Ishikawa (cell line): ENCODE measurements around the gene ZRANB1.

Experiments used
- CEBPB ChIP-seq: IDR thresholded peaks from 2 replicates; pipeline ENCODE4 v1.6.1; 2012
- CREB1 ChIP-seq: IDR thresholded peaks from 2 replicates; pipeline ENCODE4 v1.6.1; 2012; ENCODE audit warnings: low read depth
- EGR1 ChIP-seq: IDR thresholded peaks from 2 replicates; pipeline ENCODE4 v1.6.1; 2012
- EP300 ChIP-seq: IDR thresholded peaks from 2 replicates; pipeline ENCODE4 v1.6.1; 2012; ENCODE audit warnings: borderline replicate concordance
- FOXM1 ChIP-seq: IDR thresholded peaks from 2 replicates; pipeline ENCODE4 v1.6.1; 2012; ENCODE audit warnings: low read depth, borderline replicate concordance
- NFIC ChIP-seq: IDR thresholded peaks from 2 replicates; pipeline ENCODE4 v1.6.1; 2012
- RAD21 ChIP-seq: IDR thresholded peaks from 2 replicates; pipeline ENCODE4 v1.6.1; 2012; ENCODE audit warnings: low read depth
- TAF1 ChIP-seq: IDR thresholded peaks from 2 replicates; pipeline ENCODE4 v1.6.1; 2012; ENCODE audit warnings: low read depth, mild to moderate bottlenecking
- TCF12 ChIP-seq: IDR thresholded peaks from 2 replicates; pipeline ENCODE4 v1.6.1; 2012; ENCODE audit warnings: low read depth
- TEAD4 ChIP-seq: IDR thresholded peaks from 2 replicates; pipeline ENCODE4 v1.6.1; 2012
- YY1 ChIP-seq: IDR thresholded peaks from 2 replicates; pipeline ENCODE4 v1.6.1; 2012; ENCODE audit warnings: low read depth
- ZBTB7A ChIP-seq: IDR thresholded peaks from 2 replicates; pipeline ENCODE4 v1.6.1; 2012; ENCODE audit warnings: low read depth
- TF ChIP-seq, protein P1 (sequence below): IDR thresholded peaks from 2 replicates; pipeline ENCODE4 v1.6.1; 2012
- TF ChIP-seq, protein P2 (sequence below): IDR thresholded peaks from 2 replicates; pipeline ENCODE4 v1.6.1; 2012; ENCODE audit warnings: low read depth, mild to moderate bottlenecking
- TF ChIP-seq, protein P3 (sequence below): IDR thresholded peaks from 2 replicates; pipeline ENCODE4 v1.6.1; 2012

ZRANB1 gene

DNA sequence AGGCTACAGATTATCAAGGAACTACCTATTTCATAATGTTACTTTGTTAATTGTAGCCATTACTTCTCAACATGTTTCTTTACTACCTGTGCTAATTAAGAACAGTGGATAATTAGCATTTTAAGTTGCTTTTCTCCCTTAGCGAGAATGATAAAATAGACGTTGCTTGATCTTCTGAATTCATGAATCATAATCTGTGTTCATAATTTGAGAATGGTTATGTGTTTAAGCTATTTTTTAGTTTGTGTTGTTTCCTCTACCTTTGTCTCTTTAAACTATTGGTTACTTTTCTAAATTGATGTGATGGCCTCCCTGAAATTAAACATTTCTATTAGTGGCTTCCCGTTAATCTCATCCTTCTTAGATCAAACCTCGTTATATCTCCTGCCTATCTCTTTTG, at the start of gene ZRANB1:
TSS of gene ZRANB1 (plus strand) at position 301 of the 400 bp plus-strand sequence. CDS start 371 bp downstream, outside the sequence.
- no peak for TF ChIP-seq NFIC

DNA sequence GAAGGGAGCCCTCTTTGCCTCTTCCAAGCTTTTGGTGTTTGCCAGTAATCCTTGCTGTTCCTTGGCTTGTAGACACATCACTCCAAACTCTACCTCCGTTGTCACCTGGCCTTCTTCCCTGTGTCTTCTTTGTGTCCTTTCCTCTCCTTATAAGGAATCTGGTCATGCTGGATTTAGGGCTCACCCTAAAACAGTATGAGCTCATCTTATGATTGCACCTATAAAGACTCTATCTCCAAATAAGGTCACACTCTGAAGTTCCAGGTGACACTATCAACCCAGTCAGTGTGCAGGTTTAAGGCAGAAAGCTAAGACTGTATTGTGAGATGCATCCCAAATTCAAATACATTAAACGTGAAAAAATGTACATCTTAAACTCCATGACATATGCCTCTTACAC, 49.0 kb upstream of the ZRANB1 start:
- TF ChIP-seq NFIC = no peak
- no peak for TF ChIP-seq RAD21
- no peak for TF ChIP-seq TEAD4
- no peak for TF ChIP-seq TCF12
- no peak for TF ChIP-seq CREB1
- TF ChIP-seq, protein P1, sequence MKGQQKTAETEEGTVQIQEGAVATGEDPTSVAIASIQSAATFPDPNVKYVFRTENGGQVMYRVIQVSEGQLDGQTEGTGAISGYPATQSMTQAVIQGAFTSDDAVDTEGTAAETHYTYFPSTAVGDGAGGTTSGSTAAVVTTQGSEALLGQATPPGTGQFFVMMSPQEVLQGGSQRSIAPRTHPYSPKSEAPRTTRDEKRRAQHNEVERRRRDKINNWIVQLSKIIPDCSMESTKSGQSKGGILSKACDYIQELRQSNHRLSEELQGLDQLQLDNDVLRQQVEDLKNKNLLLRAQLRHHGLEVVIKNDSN = no peak
- no peak for TF ChIP-seq EGR1
- TF ChIP-seq TAF1 = no peak
- TF ChIP-seq EP300 = no peak
- no peak for TF ChIP-seq CEBPB
- no peak for TF ChIP-seq ZBTB7A
- no peak for TF ChIP-seq YY1
- TF ChIP-seq, protein P2, sequence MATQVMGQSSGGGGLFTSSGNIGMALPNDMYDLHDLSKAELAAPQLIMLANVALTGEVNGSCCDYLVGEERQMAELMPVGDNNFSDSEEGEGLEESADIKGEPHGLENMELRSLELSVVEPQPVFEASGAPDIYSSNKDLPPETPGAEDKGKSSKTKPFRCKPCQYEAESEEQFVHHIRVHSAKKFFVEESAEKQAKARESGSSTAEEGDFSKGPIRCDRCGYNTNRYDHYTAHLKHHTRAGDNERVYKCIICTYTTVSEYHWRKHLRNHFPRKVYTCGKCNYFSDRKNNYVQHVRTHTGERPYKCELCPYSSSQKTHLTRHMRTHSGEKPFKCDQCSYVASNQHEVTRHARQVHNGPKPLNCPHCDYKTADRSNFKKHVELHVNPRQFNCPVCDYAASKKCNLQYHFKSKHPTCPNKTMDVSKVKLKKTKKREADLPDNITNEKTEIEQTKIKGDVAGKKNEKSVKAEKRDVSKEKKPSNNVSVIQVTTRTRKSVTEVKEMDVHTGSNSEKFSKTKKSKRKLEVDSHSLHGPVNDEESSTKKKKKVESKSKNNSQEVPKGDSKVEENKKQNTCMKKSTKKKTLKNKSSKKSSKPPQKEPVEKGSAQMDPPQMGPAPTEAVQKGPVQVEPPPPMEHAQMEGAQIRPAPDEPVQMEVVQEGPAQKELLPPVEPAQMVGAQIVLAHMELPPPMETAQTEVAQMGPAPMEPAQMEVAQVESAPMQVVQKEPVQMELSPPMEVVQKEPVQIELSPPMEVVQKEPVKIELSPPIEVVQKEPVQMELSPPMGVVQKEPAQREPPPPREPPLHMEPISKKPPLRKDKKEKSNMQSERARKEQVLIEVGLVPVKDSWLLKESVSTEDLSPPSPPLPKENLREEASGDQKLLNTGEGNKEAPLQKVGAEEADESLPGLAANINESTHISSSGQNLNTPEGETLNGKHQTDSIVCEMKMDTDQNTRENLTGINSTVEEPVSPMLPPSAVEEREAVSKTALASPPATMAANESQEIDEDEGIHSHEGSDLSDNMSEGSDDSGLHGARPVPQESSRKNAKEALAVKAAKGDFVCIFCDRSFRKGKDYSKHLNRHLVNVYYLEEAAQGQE = no peak
- TF ChIP-seq FOXM1 = no peak
- TF ChIP-seq, protein P3, sequence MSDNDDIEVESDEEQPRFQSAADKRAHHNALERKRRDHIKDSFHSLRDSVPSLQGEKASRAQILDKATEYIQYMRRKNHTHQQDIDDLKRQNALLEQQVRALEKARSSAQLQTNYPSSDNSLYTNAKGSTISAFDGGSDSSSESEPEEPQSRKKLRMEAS = no peak

DNA sequence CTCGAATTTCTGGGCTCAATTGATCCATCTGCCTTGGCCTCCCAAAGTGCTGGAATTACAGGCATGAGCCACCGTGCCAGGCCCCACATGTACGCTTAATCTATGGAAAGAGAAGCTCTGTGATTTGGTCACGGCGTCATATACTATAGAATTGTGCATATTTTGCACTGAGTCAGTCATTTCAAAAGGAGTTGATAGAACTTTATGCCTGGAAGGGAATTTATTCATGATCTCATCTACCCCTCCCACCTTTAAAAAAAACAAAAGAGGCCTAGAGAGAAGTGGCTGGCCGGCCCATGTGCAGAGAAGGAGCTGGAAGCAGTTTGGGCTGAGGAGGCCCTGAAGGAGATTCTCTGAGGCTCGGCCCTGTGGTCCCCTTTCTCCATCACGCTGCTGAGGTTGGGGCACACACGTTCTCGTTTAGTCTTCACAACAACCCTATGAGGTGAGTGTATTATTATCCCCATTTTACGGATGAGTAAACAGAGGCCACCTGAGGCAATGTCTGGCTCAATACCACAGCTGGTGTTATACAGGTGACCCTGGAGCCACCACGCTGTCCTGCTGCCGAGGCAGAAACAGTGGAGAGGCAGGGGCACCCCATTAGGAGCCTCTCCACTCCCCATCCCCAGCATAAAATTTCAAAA, 47.2 kb upstream of the ZRANB1 start:
- no peak for TF ChIP-seq EGR1
- TF ChIP-seq FOXM1 = no peak
- no peak for TF ChIP-seq CEBPB
- TF ChIP-seq ZBTB7A = no peak

DNA sequence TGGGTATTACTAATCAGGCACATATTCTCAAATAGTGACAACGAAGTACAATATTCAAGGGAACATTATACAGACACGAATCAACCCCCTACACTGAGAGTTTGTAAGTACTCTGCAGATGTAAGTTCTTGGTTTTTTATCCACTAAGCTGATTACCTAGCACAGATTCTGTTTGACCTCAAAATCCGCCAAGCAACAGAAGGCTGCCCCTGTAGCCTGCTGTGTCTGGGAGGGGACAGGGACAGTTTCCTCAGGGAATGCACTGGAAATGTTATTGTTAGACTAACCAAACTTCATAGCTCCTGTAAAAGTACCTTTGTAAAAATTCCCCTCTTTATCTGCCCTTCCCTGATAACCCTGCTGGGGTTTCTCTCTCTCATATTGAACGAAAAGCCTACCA, 45.2 kb upstream of the ZRANB1 start:
- TF ChIP-seq CREB1 (no peak), YY1 (no peak), RAD21 (no peak), TAF1 (no peak)

DNA sequence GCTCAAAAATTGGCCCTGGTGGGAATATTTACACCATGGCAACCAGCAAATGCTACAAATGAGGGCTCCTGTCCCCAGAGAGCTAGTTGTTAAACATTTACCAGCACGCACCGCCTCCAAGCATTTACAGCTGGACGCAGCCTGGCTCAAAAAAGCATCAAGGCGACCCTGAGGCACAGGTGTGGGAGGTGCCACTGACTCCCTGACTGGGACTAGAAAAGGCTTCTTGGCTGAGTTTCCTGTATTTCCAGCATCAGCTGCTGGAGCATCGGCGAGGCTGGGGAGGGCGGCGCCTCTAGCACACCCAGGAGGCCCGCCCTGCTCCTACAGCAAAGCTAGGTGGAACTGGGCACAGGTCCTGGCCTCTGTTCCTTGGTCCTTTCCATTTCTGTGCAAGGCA, 43.5 kb upstream of the ZRANB1 start:
- no peak for TF ChIP-seq TAF1
- TF ChIP-seq, protein P3 = no peak
- no peak for TF ChIP-seq TEAD4
- TF ChIP-seq RAD21 = no peak
- no peak for TF ChIP-seq EP300
- no peak for TF ChIP-seq CEBPB
- TF ChIP-seq YY1 = no peak
- no peak for TF ChIP-seq EGR1
- no peak for TF ChIP-seq TCF12
- TF ChIP-seq, protein P1 = no peak
- TF ChIP-seq FOXM1 = no peak
- TF ChIP-seq NFIC = no peak
- no peak for TF ChIP-seq ZBTB7A
- TF ChIP-seq, protein P2 = no peak

DNA sequence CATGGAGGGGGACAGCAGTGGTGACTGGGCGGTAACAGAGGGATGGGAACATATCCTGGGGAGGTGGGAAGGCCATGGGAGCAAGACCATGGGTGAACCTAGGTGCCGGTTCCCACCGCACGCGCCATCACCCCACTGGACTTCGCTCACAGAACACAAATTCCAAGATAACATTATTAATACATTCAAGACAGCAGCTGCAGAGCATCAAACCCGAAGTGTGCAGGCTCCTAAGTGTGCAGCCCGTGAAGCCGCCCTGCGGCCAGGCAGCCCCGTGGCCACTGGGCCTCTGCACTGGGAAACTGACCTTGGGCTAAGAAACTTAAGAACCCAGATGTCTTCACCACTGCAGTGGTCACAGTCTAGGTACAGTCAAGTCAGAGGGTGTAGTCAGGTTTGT, 42.8 kb upstream of the ZRANB1 start:
- TF ChIP-seq CEBPB = no peak
- TF ChIP-seq, protein P2 = no peak
- TF ChIP-seq FOXM1 = no peak
- TF ChIP-seq, protein P3 = no peak
- TF ChIP-seq, protein P1 = no peak
- TF ChIP-seq NFIC = no peak
- no peak for TF ChIP-seq CREB1
- no peak for TF ChIP-seq ZBTB7A
- no peak for TF ChIP-seq TCF12
- TF ChIP-seq RAD21 = no peak
- no peak for TF ChIP-seq YY1
- TF ChIP-seq EP300 = no peak
- TF ChIP-seq EGR1 = no peak
- TF ChIP-seq TAF1 = no peak
- no peak for TF ChIP-seq TEAD4
